ENCODE measurements around the gene PALD1.

The PALD1 gene

DNA sequence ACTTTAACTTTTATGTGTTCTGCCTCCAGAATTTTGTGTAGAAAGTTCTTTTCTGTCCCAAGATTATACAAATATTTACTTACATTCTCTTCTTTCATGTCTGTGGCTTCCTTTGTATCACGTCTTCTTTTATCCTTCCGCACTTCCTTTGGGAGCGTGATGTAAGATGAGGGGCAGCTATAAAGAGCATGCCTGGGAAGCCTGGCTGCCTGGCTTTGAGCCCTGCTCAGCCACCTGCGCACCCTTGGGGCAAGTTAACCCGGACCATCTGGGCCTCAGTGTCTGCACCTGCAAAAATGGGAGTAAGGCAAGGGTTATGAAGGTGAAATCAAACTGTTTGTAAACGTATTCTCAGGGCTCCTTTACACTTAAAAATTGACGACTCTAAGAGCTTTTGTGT lies 25.2 kb downstream of the PALD1 start:
- Histone ChIP-seq H3K4me1 (ENCODE audit: control insufficient read depth in 2 of 2, insufficient read depth in 1 of 2, low read depth in 1 of 2, low read length in 2 of 2) (peaks cover 18 to 19% of the 10 kb centered on the region in 2 donors), H2BK120ac (ENCODE audit: low read depth, low read length) (no peak overlapping the region), H2BK12ac (ENCODE audit: low read length) (no peak overlapping the region), H3K9ac (ENCODE audit: low read depth, low read length, poor library complexity) (no peak overlapping the region), H3K4ac (ENCODE audit: low read length) (no peak overlapping the region), H3K23ac (ENCODE audit: low read depth, low read length, poor library complexity) (no peak overlapping the region), H3K79me1 (ENCODE audit: low read depth, low read length) (no peaks in the 10 kb centered on the region), H3K36me3 (replicated peaks in 1 of 2; ENCODE audit: control insufficient read depth in 2 of 2, insufficient read depth in 2 of 2, low read length in 2 of 2) (no peaks in the 10 kb centered on the region), H2AFZ (ENCODE audit: low read length) (no peak overlapping the region), H2BK5ac (ENCODE audit: low read length) (no peak overlapping the region), H4K8ac (ENCODE audit: low read depth, low read length) (no peak overlapping the region), H3K4me2 (ENCODE audit: insufficient read depth, low read length, poor library complexity, severe bottlenecking) (no peak overlapping the region), H3K27ac (replicated peaks; ENCODE audit: low read length) (no peak overlapping the region), H3K18ac (ENCODE audit: low read length) (no peak overlapping the region), H3K9me3 (replicated peaks in 1 of 2; ENCODE audit: control insufficient read depth in 2 of 2, insufficient read depth in 1 of 2, low read depth in 1 of 2, low read length in 2 of 2) (no peaks in the 10 kb centered on the region), H2AK5ac (ENCODE audit: low read depth, low read length) (no peak overlapping the region), H3K27me3 (ENCODE audit: control insufficient read depth in 3 of 3, insufficient read depth in 3 of 3, low read depth in 1 of 3, low read length in 3 of 3) (no peaks in the 10 kb centered on the region), H4K91ac (ENCODE audit: low read depth, low read length, poor library complexity) (no peak overlapping the region), H3K14ac (ENCODE audit: low read length) (no peak overlapping the region), H3K4me3 (ENCODE audit: low read length in 2 of 2) (no peak overlapping the region), H2BK15ac (ENCODE audit: low read length) (no peak overlapping the region)
- no peak for DNase-seq (ENCODE audit: low spot score)
- no CpG with 5 or more reads among the region's 7 CpGs for WGBS, 2 donors (ENCODE audit: extremely low coverage in 2 of 2, insufficient read length in 2 of 2, insufficient replicate concordance in 1 of 2)

DNA sequence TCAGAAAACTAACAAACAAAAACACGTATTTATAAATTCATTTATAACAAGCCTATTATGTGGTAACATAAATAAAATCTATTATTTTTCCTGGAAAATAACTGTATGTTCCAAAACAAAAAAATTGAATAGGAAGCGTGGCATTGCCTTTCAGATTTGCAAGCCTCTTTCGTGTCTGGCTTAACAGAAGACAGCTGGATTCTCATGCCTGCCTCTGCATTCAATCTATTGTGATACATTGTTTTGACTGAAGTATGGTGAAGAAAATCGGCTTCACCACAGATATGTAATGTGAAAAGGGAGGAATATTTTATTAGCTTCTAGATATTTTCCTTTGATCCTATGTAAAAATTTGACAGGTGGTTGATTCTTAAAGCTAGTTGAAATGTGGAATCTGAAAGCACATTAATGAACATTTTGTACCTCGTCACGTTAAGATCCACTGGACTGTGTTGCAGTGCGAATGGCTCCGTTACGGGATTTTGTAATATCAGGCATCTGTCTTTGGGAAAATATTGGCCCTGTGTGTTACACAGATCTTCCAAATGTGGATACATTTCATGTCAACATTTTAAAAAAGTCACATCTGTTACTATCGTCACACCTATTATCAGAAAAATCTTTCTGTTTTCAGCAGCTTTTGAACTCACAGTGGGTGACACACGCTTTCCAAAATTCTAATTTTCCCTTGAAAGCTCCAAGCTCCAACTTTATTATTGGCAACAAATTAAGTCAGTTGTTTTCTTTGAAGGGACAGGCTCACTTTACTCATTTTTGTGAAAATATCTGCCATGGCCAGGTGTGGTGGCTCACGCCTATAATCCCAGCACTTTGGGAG lies 26.2 kb downstream of the PALD1 start:
- no peak overlapping the region for H2AFZ ChIP-seq (ENCODE audit: low read length)
- H3K4me1 ChIP-seq (ENCODE audit: control insufficient read depth in 2 of 2, insufficient read depth in 1 of 2, low read depth in 1 of 2, low read length in 2 of 2): peaks cover 20 to 21% of the 10 kb centered on the region in 2 donors
- no peak overlapping the region for H2BK12ac ChIP-seq (ENCODE audit: low read length)
- no CpG with 5 or more reads among the region's 12 CpGs for WGBS, 2 donors (ENCODE audit: extremely low coverage in 2 of 2, insufficient read length in 2 of 2, insufficient replicate concordance in 1 of 2)
- H3K14ac ChIP-seq (ENCODE audit: low read length): no peak overlapping the region
- H3K9ac ChIP-seq (ENCODE audit: low read depth, low read length, poor library complexity): no peak overlapping the region
- H4K8ac ChIP-seq (ENCODE audit: low read depth, low read length): no peak overlapping the region
- H3K4ac ChIP-seq (ENCODE audit: low read length): no peak overlapping the region
- no peak overlapping the region for H3K27ac ChIP-seq (replicated peaks; ENCODE audit: low read length)
- no peaks in the 10 kb centered on the region for H3K9me3 ChIP-seq (replicated peaks in 1 of 2; ENCODE audit: control insufficient read depth in 2 of 2, insufficient read depth in 1 of 2, low read depth in 1 of 2, low read length in 2 of 2)
- H2BK120ac ChIP-seq (ENCODE audit: low read depth, low read length): no peak overlapping the region
- H3K4me2 ChIP-seq (ENCODE audit: insufficient read depth, low read length, poor library complexity, severe bottlenecking): no peak overlapping the region
- no peak overlapping the region for H3K23ac ChIP-seq (ENCODE audit: low read depth, low read length, poor library complexity)
- no peak overlapping the region for H2BK5ac ChIP-seq (ENCODE audit: low read length)
- no peak overlapping the region for H4K91ac ChIP-seq (ENCODE audit: low read depth, low read length, poor library complexity)
- H3K79me1 ChIP-seq (ENCODE audit: low read depth, low read length): no peaks in the 10 kb centered on the region
- no peak for DNase-seq (ENCODE audit: low spot score)
- no peaks in the 10 kb centered on the region for H3K36me3 ChIP-seq (replicated peaks in 1 of 2; ENCODE audit: control insufficient read depth in 2 of 2, insufficient read depth in 2 of 2, low read length in 2 of 2)
- H2AK5ac ChIP-seq (ENCODE audit: low read depth, low read length): no peak overlapping the region
- no peak overlapping the region for H3K18ac ChIP-seq (ENCODE audit: low read length)
- H3K4me3 ChIP-seq (ENCODE audit: low read length in 2 of 2): no peak overlapping the region
- no peaks in the 10 kb centered on the region for H3K27me3 ChIP-seq (ENCODE audit: control insufficient read depth in 3 of 3, insufficient read depth in 3 of 3, low read depth in 1 of 3, low read length in 3 of 3)
- H2BK15ac ChIP-seq (ENCODE audit: low read length): no peak overlapping the region

DNA sequence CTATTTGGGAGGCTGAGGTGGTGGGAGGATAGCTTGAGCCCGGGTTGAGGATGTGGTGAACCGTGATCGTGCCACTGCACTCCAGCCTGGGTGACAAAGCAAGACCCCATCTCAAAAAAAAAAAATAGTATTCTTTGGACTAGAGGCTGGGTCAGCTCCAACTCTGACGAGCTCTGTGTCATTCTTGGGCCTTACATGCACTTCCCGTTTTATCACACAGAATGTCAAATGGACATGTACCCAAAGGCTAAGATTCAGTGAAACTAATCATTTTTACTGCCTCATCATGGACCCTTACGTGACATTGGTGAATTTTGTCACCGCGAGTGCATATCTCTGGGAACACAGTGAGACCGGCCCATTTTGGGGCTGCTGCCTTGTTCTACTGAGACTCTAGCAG lies 27.3 kb downstream of the PALD1 start:
- H3K4ac ChIP-seq (ENCODE audit: low read length): no peak overlapping the region
- peaks cover 20% of the 10 kb centered on the region in 2 donors for H3K4me1 ChIP-seq (ENCODE audit: control insufficient read depth in 2 of 2, insufficient read depth in 1 of 2, low read depth in 1 of 2, low read length in 2 of 2)
- H3K23ac ChIP-seq (ENCODE audit: low read depth, low read length, poor library complexity): no peak overlapping the region
- H2BK12ac ChIP-seq (ENCODE audit: low read length): peak overlapping the region; percentile 31
- no CpG with 5 or more reads among the region's 9 CpGs for WGBS, 2 donors (ENCODE audit: extremely low coverage in 2 of 2, insufficient read length in 2 of 2, insufficient replicate concordance in 1 of 2)
- no peaks in the 10 kb centered on the region for H3K36me3 ChIP-seq (replicated peaks in 1 of 2; ENCODE audit: control insufficient read depth in 2 of 2, insufficient read depth in 2 of 2, low read length in 2 of 2)
- DNase-seq (ENCODE audit: low spot score): no peak
- H4K8ac ChIP-seq (ENCODE audit: low read depth, low read length): no peak overlapping the region
- no peaks in the 10 kb centered on the region for H3K27me3 ChIP-seq (ENCODE audit: control insufficient read depth in 3 of 3, insufficient read depth in 3 of 3, low read depth in 1 of 3, low read length in 3 of 3)
- H3K4me3 ChIP-seq (ENCODE audit: low read length in 2 of 2): no peak overlapping the region
- no peak overlapping the region for H2AFZ ChIP-seq (ENCODE audit: low read length)
- no peak overlapping the region for H3K14ac ChIP-seq (ENCODE audit: low read length)
- no peak overlapping the region for H3K18ac ChIP-seq (ENCODE audit: low read length)
- H2BK5ac ChIP-seq (ENCODE audit: low read length): no peak overlapping the region
- no peaks in the 10 kb centered on the region for H3K79me1 ChIP-seq (ENCODE audit: low read depth, low read length)
- H3K9me3 ChIP-seq (replicated peaks in 1 of 2; ENCODE audit: control insufficient read depth in 2 of 2, insufficient read depth in 1 of 2, low read depth in 1 of 2, low read length in 2 of 2): no peaks in the 10 kb centered on the region
- no peak overlapping the region for H3K27ac ChIP-seq (replicated peaks; ENCODE audit: low read length)
- H2BK15ac ChIP-seq (ENCODE audit: low read length): no peak overlapping the region
- no peak overlapping the region for H4K91ac ChIP-seq (ENCODE audit: low read depth, low read length, poor library complexity)
- no peak overlapping the region for H3K4me2 ChIP-seq (ENCODE audit: insufficient read depth, low read length, poor library complexity, severe bottlenecking)
- no peak overlapping the region for H3K9ac ChIP-seq (ENCODE audit: low read depth, low read length, poor library complexity)
- H2AK5ac ChIP-seq (ENCODE audit: low read depth, low read length): no peak overlapping the region
- H2BK120ac ChIP-seq (ENCODE audit: low read depth, low read length): no peak overlapping the region

DNA sequence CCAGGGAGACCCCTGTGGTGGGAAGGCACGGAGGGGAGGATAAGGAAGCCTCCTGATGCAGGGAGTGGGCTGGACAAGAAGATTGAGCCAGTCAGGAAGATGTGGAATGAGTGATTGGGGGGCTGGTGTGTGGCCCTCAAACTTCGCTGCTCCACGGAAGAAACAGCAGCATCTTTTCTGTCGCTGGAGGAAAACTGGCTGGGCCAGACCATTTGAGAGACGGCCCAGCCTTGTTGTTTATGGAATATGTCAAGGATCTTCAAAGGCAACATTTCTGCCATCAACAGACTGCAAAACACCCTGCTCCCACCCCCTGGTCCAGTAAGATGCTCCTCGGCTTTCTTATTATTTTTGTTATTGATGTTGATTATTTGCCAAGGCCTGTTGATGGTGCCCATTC lies 29.4 kb downstream of the PALD1 start:
- no peak overlapping the region for H3K9ac ChIP-seq (ENCODE audit: low read depth, low read length, poor library complexity)
- H3K9me3 ChIP-seq (replicated peaks in 1 of 2; ENCODE audit: control insufficient read depth in 2 of 2, insufficient read depth in 1 of 2, low read depth in 1 of 2, low read length in 2 of 2): no peaks in the 10 kb centered on the region
- no peak overlapping the region for H3K14ac ChIP-seq (ENCODE audit: low read length)
- no peak overlapping the region for H3K4ac ChIP-seq (ENCODE audit: low read length)
- H2BK15ac ChIP-seq (ENCODE audit: low read length): no peak overlapping the region
- peak overlapping the region; percentile 79 for H2AFZ ChIP-seq (ENCODE audit: low read length)
- H2BK5ac ChIP-seq (ENCODE audit: low read length): no peak overlapping the region
- no peak overlapping the region for H4K8ac ChIP-seq (ENCODE audit: low read depth, low read length)
- no peak for DNase-seq (ENCODE audit: low spot score)
- H2BK12ac ChIP-seq (ENCODE audit: low read length): peak overlapping the region; percentile 97
- H2AK5ac ChIP-seq (ENCODE audit: low read depth, low read length): peak overlapping the region; percentile 27
- H3K4me1 ChIP-seq (ENCODE audit: control insufficient read depth in 2 of 2, insufficient read depth in 1 of 2, low read depth in 1 of 2, low read length in 2 of 2): peaks cover 23 to 27% of the 10 kb centered on the region in 2 donors
- no peak overlapping the region for H4K91ac ChIP-seq (ENCODE audit: low read depth, low read length, poor library complexity)
- H3K4me3 ChIP-seq (ENCODE audit: low read length in 2 of 2): no peak overlapping the region
- H3K23ac ChIP-seq (ENCODE audit: low read depth, low read length, poor library complexity): no peak overlapping the region
- no peak overlapping the region for H3K27ac ChIP-seq (replicated peaks; ENCODE audit: low read length)
- no peaks in the 10 kb centered on the region for H3K79me1 ChIP-seq (ENCODE audit: low read depth, low read length)
- no peaks in the 10 kb centered on the region for H3K36me3 ChIP-seq (replicated peaks in 1 of 2; ENCODE audit: control insufficient read depth in 2 of 2, insufficient read depth in 2 of 2, low read length in 2 of 2)
- no peaks in the 10 kb centered on the region for H3K27me3 ChIP-seq (ENCODE audit: control insufficient read depth in 3 of 3, insufficient read depth in 3 of 3, low read depth in 1 of 3, low read length in 3 of 3)
- H2BK120ac ChIP-seq (ENCODE audit: low read depth, low read length): peak overlapping the region; percentile 68
- no peak overlapping the region for H3K4me2 ChIP-seq (ENCODE audit: insufficient read depth, low read length, poor library complexity, severe bottlenecking)
- WGBS, 2 donors (ENCODE audit: extremely low coverage in 2 of 2, insufficient read length in 2 of 2, insufficient replicate concordance in 1 of 2): no CpG with 5 or more reads among the region's 6 CpGs
- H3K18ac ChIP-seq (ENCODE audit: low read length): peak overlapping the region; percentile 39
